Stimulated activated CD8-positive, alpha-beta memory T cell treated with anti-CD3 and anti-CD28 coated beads, Interleukin-4, amount 100 ng/mL, for 48 hours (primary cell): Measurements from ENCODE around the gene MXRA5.
"Not testable (repeated sequence)": the region's sequence is repeated elsewhere in the genome, so short reads cannot be mapped to it uniquely, and the experiment has no call there.

Experiments used
- DNase-seq: peaks from one replicate; pipeline ENCODE4 v3.0.0-alpha.2; 2020

MXRA5 gene

GRCh38 chrX:3340016-3340415 is 6.4 kb downstream of the MXRA5 start:
- no peak for DNase-seq

- DNase-seq, result no peak
These were observed 19.8 kb downstream of the MXRA5 start for GRCh38 chrX:3326681-3327080.

GRCh38 chrX:3320471-3321046 is 25.9 kb downstream of the MXRA5 start:
- no peak for DNase-seq

GRCh38 chrX:3317191-3317718 is 29.2 kb downstream of the MXRA5 start:
- DNase-seq, result no peak

GRCh38 chrX:3312109-3312508 is 34.3 kb downstream of the MXRA5 start:
- DNase-seq, result no peak

GRCh38 chrX:3307881-3308280 is 38.6 kb downstream of the MXRA5 start:
- DNase-seq, result no peak

GRCh38 chrX:3299636-3300035 is 46.8 kb downstream of the MXRA5 start:
- DNase-seq, result no peak

- DNase-seq, result no peak
These were observed 50.7 kb downstream of the MXRA5 start for GRCh38 chrX:3295731-3296130.

- DNase-seq, result no peak
These were observed 53.2 kb downstream of the MXRA5 start for GRCh38 chrX:3293251-3293650.

GRCh38 chrX:3290561-3290960 is 55.9 kb downstream of the MXRA5 start:
- no peak for DNase-seq

- DNase-seq, result no peak
These were observed 60.1 kb downstream of the MXRA5 start for GRCh38 chrX:3286196-3286945.

- no peak for DNase-seq
These were observed 65.7 kb downstream of the MXRA5 start for GRCh38 chrX:3280706-3281105.

- not testable (repeated sequence) for DNase-seq
These were observed 72.8 kb downstream of the MXRA5 start for GRCh38 chrX:3273668-3274067.

GRCh38 chrX:3271834-3272186 is 74.6 kb downstream of the MXRA5 start:
- no peak for DNase-seq

GRCh38 chrX:3271183-3271833 is 75.1 kb downstream of the MXRA5 start:
- DNase-seq, result no peak

GRCh38 chrX:3268829-3269228 is 77.6 kb downstream of the MXRA5 start:
- no peak for DNase-seq

- no peak for DNase-seq
These were observed 82.7 kb downstream of the MXRA5 start for GRCh38 chrX:3263681-3264126.

GRCh38 chrX:3262901-3263300 is 83.6 kb downstream of the MXRA5 start:
- no peak for DNase-seq
